SU-DHL-6 (cell line): ENCODE measurements around the gene SHKBP1.

Experiments
- H2AFZ ChIP-seq: fragments of 200-600 bp; sonication (generic); 2 replicates; pipeline ENCODE4 v1.6.1; 2014; ENCODE audit warnings: low read depth, mild to moderate bottlenecking, moderate library complexity, mixed read lengths, antibody characterized with exemption, low read length; ENCODE audit not compliant: severe bottlenecking
- H3F3A ChIP-seq: fragments of 200-600 bp; shearing (Covaris generic); 2 replicates; pipeline ENCODE4 v1.6.0; 2016; ENCODE audit warnings: antibody characterized with exemption, mild to moderate bottlenecking; ENCODE audit not compliant: insufficient read depth
- H3K27ac ChIP-seq: fragments of 200-600 bp; sonication (generic); 2 replicates; pipeline ENCODE4 v1.5.1; 2016; ENCODE audit warnings: low read depth, mild to moderate bottlenecking, low read length, moderate library complexity, mixed read lengths
- H3K27me3 ChIP-seq: fragments of 200-600 bp; sonication (generic), shearing (Covaris generic); 2 replicates; pipeline ENCODE4 v1.6.0; 2014; ENCODE audit warnings: mild to moderate bottlenecking, low read length
- H3K36me3 ChIP-seq: fragments of 200-600 bp; sonication (generic); 2 replicates; pipeline ENCODE4 v1.6.1; 2014; ENCODE audit warnings: mild to moderate bottlenecking, low read length, mixed read lengths
- H3K4me2 ChIP-seq: fragments of 300-600, 200-600 bp; shearing (Covaris generic), sonication (generic); 2 replicates; pipeline ENCODE4 v1.6.0; 2014; ENCODE audit warnings: low read length, low read depth, mild to moderate bottlenecking; ENCODE audit not compliant: poor library complexity, severe bottlenecking
- H3K4me3 ChIP-seq: fragments of 200-600 bp; sonication (generic); 2 replicates; pipeline ENCODE4 v1.5.1; 2014; ENCODE audit warnings: antibody characterized with exemption, low read length, mild to moderate bottlenecking, mixed read lengths; ENCODE audit not compliant: insufficient read depth, poor library complexity, severe bottlenecking
- H3K79me2 ChIP-seq: fragments of 200-600 bp; sonication (generic); 2 replicates; pipeline ENCODE4 v1.6.1; 2014; ENCODE audit warnings: mild to moderate bottlenecking, low read length, moderate library complexity; ENCODE audit not compliant: insufficient read depth
- H3K9ac ChIP-seq: fragments of 200-600 bp; sonication (generic); 2 replicates; pipeline ENCODE4 v1.7.0; 2014; ENCODE audit warnings: mild to moderate bottlenecking, low read length
- H3K9me2 ChIP-seq: fragments of 200-600 bp; sonication (generic); replicated peaks from 2 replicates; pipeline ENCODE4 v1.6.1; 2014; ENCODE audit warnings: low read length; ENCODE audit not compliant: insufficient read depth
- H3K9me3 ChIP-seq: fragments of 200-600 bp; sonication (generic); 2 replicates; pipeline ENCODE4 v1.6.1; 2014; ENCODE audit warnings: low read length, mixed read lengths; ENCODE audit not compliant: insufficient read depth
- H4K20me1 ChIP-seq: fragments of 200-600 bp; sonication (generic); 2 replicates; pipeline ENCODE4 v1.6.1; 2014; ENCODE audit warnings: low read depth, mild to moderate bottlenecking, antibody characterized with exemption, low read length, moderate library complexity, mixed read lengths
- EZH2phosphoT487 ChIP-seq: fragments of 200-600 bp; sonication (generic), shearing (Covaris generic); conservative IDR thresholded peaks from 2 replicates; pipeline ENCODE4 v1.6.1; 2018; ENCODE audit warnings: mild to moderate bottlenecking, antibody characterized with exemption, low read length, moderate library complexity, mixed read lengths
- TF ChIP-seq, protein P1 (sequence below): fragments of 200-600 bp; sonication (generic); IDR thresholded peaks from one replicate; pipeline ENCODE4 v1.5.1; 2017; ENCODE audit warnings: antibody characterized with exemption, mild to moderate bottlenecking, low read length, moderate library complexity; ENCODE audit not compliant: insufficient read depth, poor library complexity, severe bottlenecking

Gene SHKBP1

GRCh38 chr19:40582467-40582866, 5.8 kb downstream of the SHKBP1 start:
- H3K4me2 ChIP-seq, result no peak overlapping the region
- H3F3A ChIP-seq, result no peaks in the 10 kb centered on the region
- H2AFZ ChIP-seq, result no peak overlapping the region
- peaks cover 2% of the 10 kb centered on the region; the same call in 1 of the 2 replicates for H3K79me2 ChIP-seq
- no peaks in the 10 kb centered on the region for H3K27me3 ChIP-seq
- no peak overlapping the region for H3K27ac ChIP-seq
- no peak overlapping the region for H3K9ac ChIP-seq
- TF ChIP-seq, protein P1, sequence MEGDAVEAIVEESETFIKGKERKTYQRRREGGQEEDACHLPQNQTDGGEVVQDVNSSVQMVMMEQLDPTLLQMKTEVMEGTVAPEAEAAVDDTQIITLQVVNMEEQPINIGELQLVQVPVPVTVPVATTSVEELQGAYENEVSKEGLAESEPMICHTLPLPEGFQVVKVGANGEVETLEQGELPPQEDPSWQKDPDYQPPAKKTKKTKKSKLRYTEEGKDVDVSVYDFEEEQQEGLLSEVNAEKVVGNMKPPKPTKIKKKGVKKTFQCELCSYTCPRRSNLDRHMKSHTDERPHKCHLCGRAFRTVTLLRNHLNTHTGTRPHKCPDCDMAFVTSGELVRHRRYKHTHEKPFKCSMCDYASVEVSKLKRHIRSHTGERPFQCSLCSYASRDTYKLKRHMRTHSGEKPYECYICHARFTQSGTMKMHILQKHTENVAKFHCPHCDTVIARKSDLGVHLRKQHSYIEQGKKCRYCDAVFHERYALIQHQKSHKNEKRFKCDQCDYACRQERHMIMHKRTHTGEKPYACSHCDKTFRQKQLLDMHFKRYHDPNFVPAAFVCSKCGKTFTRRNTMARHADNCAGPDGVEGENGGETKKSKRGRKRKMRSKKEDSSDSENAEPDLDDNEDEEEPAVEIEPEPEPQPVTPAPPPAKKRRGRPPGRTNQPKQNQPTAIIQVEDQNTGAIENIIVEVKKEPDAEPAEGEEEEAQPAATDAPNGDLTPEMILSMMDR, result no peak
- no peak for TF ChIP-seq EZH2phosphoT487
- H3K9me3 ChIP-seq, result no peaks in the 10 kb centered on the region
- no peak overlapping the region for H3K4me3 ChIP-seq
- H3K9me2 ChIP-seq, result no peaks in the 10 kb centered on the region
- H4K20me1 ChIP-seq, result no peaks in the 10 kb centered on the region
- no peaks in the 10 kb centered on the region for H3K36me3 ChIP-seq

- Histone ChIP-seq H3K4me2 (no peak overlapping the region), H3K36me3 (no peaks in the 10 kb centered on the region)
Observed at GRCh38 chr19:40583283-40583682, 6.6 kb downstream of the SHKBP1 start.

GRCh38 chr19:40584007-40584406, 7.3 kb downstream of the SHKBP1 start:
- no peaks in the 10 kb centered on the region for H4K20me1 ChIP-seq
- no peaks in the 10 kb centered on the region for H3K9me3 ChIP-seq
- H3K4me2 ChIP-seq, result no peak overlapping the region
- H3K27me3 ChIP-seq, result no peaks in the 10 kb centered on the region
- H3F3A ChIP-seq, result no peaks in the 10 kb centered on the region
- H3K4me3 ChIP-seq, result no peak overlapping the region
- no peaks in the 10 kb centered on the region for H3K36me3 ChIP-seq
- H3K27ac ChIP-seq, result no peak overlapping the region
- no peak overlapping the region for H2AFZ ChIP-seq
- no peak overlapping the region for H3K9ac ChIP-seq
- H3K79me2 ChIP-seq, result no peaks in the 10 kb centered on the region
- H3K9me2 ChIP-seq, result no peaks in the 10 kb centered on the region
- no peak for TF ChIP-seq EZH2phosphoT487
- TF ChIP-seq, protein P1, result no peak

More at GRCh38 chr19:40583283-40583682, 6.6 kb downstream of the SHKBP1 start:
- H3K9ac ChIP-seq, result no peak overlapping the region
- H3K4me3 ChIP-seq, result no peak overlapping the region
- no peaks in the 10 kb centered on the region for H3K27me3 ChIP-seq
- H3K9me3 ChIP-seq, result no peaks in the 10 kb centered on the region
- no peaks in the 10 kb centered on the region; the same call in 1 of the 2 replicates for H3K79me2 ChIP-seq
- H4K20me1 ChIP-seq, result no peaks in the 10 kb centered on the region
- H2AFZ ChIP-seq, result no peak overlapping the region
- no peak overlapping the region for H3K27ac ChIP-seq
- no peak for TF ChIP-seq EZH2phosphoT487
- TF ChIP-seq, protein P1, result no peak
- no peaks in the 10 kb centered on the region for H3K9me2 ChIP-seq
- H3F3A ChIP-seq, result no peaks in the 10 kb centered on the region
